DND-41 (cell line): Measurements from ENCODE around the gene KCNQ5.

Source experiments
- ATAC-seq: fragments of 200-7000 bp; cut with Tn5 transposase; 3 replicates; pipeline ENCODE4 v1.9.1; 2021; ENCODE audit warnings: low read depth; ENCODE audit not compliant: insufficient read depth
- DNase-seq: peaks from one replicate; pipeline ENCODE4 v3.0.0-alpha.2; 2020
- H2AFZ ChIP-seq: 2 replicates; pipeline ENCODE4 v1.6.0; 2012; ENCODE audit warnings: low read depth, low read length
- H3K27ac ChIP-seq: 2 replicates; pipeline ENCODE4 v1.5.1; 2012; ENCODE audit warnings: low read length, inconsistent platforms
- H3K27me3 ChIP-seq: fragments of 200-600 bp; sonication (generic); 2 replicates; pipeline ENCODE4 v1.6.0; 2012; ENCODE audit warnings: low read length, mild to moderate bottlenecking, inconsistent platforms; ENCODE audit not compliant: insufficient read depth, poor library complexity
- H3K36me3 ChIP-seq: 2 replicates; pipeline ENCODE4 v1.5.1; 2012; ENCODE audit warnings: low read length, inconsistent platforms; ENCODE audit not compliant: insufficient read depth
- H3K4me1 ChIP-seq: 2 replicates; pipeline ENCODE4 v1.5.1; 2012; ENCODE audit warnings: mild to moderate bottlenecking, low read length; ENCODE audit not compliant: insufficient read depth
- H3K4me2 ChIP-seq: 2 replicates; pipeline ENCODE4 v1.6.0; 2012; ENCODE audit warnings: mild to moderate bottlenecking, moderate library complexity, low read length, inconsistent platforms; ENCODE audit not compliant: insufficient read depth
- H3K4me3 ChIP-seq, 2 experiments: fragments of 200-600 bp in 1 of 2; shearing (Covaris generic) in 1 of 2; 2 replicates each; pipeline ENCODE4 v1.5.1; 2012 to 2016; ENCODE audit warnings: inconsistent platforms in 2 of 2, low read length in 2 of 2, mild to moderate bottlenecking in 2 of 2, low read depth in 1 of 2, moderate library complexity in 1 of 2
- H3K79me2 ChIP-seq: 2 replicates; pipeline ENCODE4 v1.6.0; 2012; ENCODE audit warnings: low read length, inconsistent platforms; ENCODE audit not compliant: insufficient read depth
- H3K9ac ChIP-seq: 2 replicates; pipeline ENCODE4 v1.6.0; 2012; ENCODE audit warnings: low read depth, mild to moderate bottlenecking, inconsistent platforms, low read length, moderate library complexity
- H3K9me3 ChIP-seq: 2 replicates; pipeline ENCODE4 v1.5.1; 2012; ENCODE audit warnings: low read length, moderate library complexity, mild to moderate bottlenecking, inconsistent platforms; ENCODE audit not compliant: insufficient read depth, severe bottlenecking
- H4K20me1 ChIP-seq: 2 replicates; pipeline ENCODE4 v1.6.0; 2012; ENCODE audit warnings: low read length; ENCODE audit not compliant: insufficient read depth
- EZH2 ChIP-seq: IDR thresholded peaks from 3 replicates; pipeline ENCODE4 v1.6.1; 2012; ENCODE audit warnings: borderline replicate concordance, low read depth, mild to moderate bottlenecking, moderate library complexity, low read length, inconsistent platforms; ENCODE audit not compliant: severe bottlenecking
- TF ChIP-seq, protein P1 (sequence below): IDR thresholded peaks from 2 replicates; pipeline ENCODE4 v1.5.1; 2012; ENCODE audit warnings: borderline replicate concordance, low read length, moderate library complexity, mild to moderate bottlenecking; ENCODE audit not compliant: poor library complexity, severe bottlenecking; ENCODE audit errors: extremely low read depth

KCNQ5 gene

DNA sequence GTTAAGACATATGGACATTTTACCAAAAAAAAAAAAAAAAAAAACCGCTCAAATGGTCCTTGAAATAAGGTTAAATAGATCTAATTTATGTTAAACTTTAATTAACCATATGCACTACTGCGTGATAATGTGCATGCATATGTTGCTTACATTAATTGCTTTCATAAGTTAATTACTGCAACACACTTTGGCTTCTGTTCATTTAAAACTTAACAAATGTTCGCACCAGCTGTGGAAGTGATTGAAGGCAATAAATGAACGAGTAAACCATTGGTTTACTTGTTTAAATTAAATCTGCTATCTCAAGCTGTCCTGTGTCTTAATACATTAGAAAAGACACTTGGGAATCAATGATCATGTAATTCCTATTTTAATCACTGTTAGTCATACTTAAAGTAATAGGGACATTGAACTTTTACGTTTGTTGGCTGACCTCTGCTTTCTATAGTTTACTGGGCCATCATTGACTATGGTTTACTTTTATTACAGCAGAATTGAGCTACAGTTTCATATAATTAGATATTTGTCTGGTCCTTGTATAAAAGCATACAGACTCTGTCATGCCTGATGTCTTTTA lies 308.8 kb downstream of the KCNQ5 start:
- Histone ChIP-seq H3K9ac (no peak overlapping the region), H3K4me1 (no peaks in the 10 kb centered on the region), H3K4me2 (no peak overlapping the region), H3K27ac (no peak overlapping the region), H2AFZ (no peak overlapping the region), H4K20me1 (no peaks in the 10 kb centered on the region), H3K4me3 (no peak overlapping the region), H3K79me2 (no peaks in the 10 kb centered on the region), H3K36me3 (no peaks in the 10 kb centered on the region), H3K27me3 (no peaks in the 10 kb centered on the region), H3K9me3 (no peaks in the 10 kb centered on the region)
- ATAC-seq (no peak), DNase-seq (no peak)
- no peak for TF ChIP-seq EZH2
- TF ChIP-seq, protein P1, sequence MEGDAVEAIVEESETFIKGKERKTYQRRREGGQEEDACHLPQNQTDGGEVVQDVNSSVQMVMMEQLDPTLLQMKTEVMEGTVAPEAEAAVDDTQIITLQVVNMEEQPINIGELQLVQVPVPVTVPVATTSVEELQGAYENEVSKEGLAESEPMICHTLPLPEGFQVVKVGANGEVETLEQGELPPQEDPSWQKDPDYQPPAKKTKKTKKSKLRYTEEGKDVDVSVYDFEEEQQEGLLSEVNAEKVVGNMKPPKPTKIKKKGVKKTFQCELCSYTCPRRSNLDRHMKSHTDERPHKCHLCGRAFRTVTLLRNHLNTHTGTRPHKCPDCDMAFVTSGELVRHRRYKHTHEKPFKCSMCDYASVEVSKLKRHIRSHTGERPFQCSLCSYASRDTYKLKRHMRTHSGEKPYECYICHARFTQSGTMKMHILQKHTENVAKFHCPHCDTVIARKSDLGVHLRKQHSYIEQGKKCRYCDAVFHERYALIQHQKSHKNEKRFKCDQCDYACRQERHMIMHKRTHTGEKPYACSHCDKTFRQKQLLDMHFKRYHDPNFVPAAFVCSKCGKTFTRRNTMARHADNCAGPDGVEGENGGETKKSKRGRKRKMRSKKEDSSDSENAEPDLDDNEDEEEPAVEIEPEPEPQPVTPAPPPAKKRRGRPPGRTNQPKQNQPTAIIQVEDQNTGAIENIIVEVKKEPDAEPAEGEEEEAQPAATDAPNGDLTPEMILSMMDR: no peak

DNA sequence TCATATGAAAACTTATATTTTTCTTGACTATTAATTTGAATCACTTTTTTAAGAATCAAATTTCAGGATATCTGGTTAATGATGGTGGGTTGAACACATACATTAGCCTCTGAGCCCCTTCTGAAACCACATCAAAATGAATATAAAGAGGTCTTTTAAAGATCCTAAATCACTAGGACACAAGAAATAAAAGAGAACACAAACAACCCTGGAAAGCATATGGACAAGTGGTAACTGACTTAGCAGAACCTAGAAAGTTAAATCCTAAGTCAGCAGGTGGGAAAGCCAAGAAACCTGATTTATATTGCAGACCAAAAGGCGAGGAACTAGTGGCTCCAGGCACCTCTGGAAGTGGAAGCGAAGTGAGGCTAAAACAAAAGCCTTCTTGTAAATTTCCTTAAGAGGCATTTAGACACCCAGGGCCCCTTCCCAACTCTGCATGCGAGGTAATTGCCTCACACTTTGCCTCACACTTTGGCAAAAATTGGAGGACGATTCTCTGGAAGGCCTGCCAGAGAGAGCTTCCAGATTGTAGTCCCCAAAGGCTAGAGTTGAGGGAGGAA lies 309.5 kb downstream of the KCNQ5 start:
- no peaks in the 10 kb centered on the region for H3K36me3 ChIP-seq
- no peaks in the 10 kb centered on the region for H3K79me2 ChIP-seq
- H3K4me3 ChIP-seq: no peak overlapping the region
- no peaks in the 10 kb centered on the region for H3K27me3 ChIP-seq
- no peak overlapping the region for H3K4me2 ChIP-seq
- no peaks in the 10 kb centered on the region for H4K20me1 ChIP-seq
- H3K4me1 ChIP-seq: no peaks in the 10 kb centered on the region
- ATAC-seq (no peak), DNase-seq (no peak)
- TF ChIP-seq, protein P1: no peak
- no peak for TF ChIP-seq EZH2
- no peaks in the 10 kb centered on the region for H3K9me3 ChIP-seq
- no peak overlapping the region for H2AFZ ChIP-seq
- no peak overlapping the region for H3K27ac ChIP-seq
- no peak overlapping the region for H3K9ac ChIP-seq

DNA sequence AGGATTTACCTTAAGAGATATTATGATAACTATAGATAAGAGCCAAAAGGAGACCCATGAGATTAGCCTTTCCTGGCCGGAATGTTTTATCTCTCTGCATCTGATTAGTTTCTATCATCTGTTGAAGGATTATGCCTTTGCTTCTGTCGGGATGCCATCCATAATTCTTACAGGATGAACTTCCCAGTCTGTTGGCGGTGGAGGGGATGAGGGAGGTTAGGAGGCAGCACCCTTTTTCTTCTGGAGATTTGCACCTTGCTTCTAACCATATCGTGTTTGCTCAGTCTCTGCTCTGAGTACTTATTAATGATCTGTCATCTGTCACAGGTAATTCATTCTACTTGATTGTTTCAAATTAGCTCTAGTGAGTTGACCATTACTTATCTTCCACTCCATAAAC lies 311.4 kb downstream of the KCNQ5 start:
- Histone ChIP-seq H3K4me2 (no peak overlapping the region), H2AFZ (no peak overlapping the region), H3K36me3 (no peaks in the 10 kb centered on the region), H3K79me2 (no peaks in the 10 kb centered on the region), H3K27me3 (no peaks in the 10 kb centered on the region), H3K4me3 (no peak overlapping the region), H3K9ac (no peak overlapping the region), H3K27ac (no peak overlapping the region), H3K4me1 (no peaks in the 10 kb centered on the region), H4K20me1 (no peaks in the 10 kb centered on the region), H3K9me3 (no peaks in the 10 kb centered on the region)
- ATAC-seq (no peak), DNase-seq (no peak)
- no peak for TF ChIP-seq EZH2
- TF ChIP-seq, protein P1: no peak
